Measurements from ENCODE around the gene SNX10.

SNX10 gene

DNA sequence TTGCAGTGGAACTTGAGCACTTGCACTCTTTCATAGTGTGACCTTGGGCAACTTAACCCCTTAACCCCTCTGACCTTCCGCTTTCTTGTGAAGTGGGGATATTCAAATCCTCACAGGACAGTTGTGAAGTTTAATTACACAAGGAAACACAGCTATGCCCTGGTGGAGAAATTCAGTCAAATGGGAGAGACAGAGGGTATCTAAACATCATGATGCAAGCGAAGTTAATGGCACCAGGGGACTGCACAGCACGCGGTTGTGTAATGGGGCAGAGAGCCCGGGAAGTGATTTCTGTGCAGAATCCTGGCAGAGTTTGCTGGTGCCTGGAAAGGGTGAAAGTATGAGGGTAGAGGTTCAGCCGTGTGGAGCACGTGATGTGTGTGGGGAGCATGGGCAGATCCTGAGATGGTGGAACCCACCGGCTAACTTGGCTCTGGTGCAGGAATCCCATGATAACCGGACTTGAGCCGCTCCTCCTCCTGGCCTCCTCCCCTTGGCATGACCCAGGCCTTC lies 51.7 kb downstream of the SNX10 start:
- Histone ChIP-seq H2BK12ac (ENCODE audit: low read length) (no peak overlapping the region), H4K8ac (ENCODE audit: low read depth, low read length) (no peak overlapping the region), H3K23ac (ENCODE audit: low read length) (no peak overlapping the region), H3K18ac (ENCODE audit: low read length) (no peak overlapping the region), H3K27ac (ENCODE audit: low read depth, low read length) (no peak overlapping the region), H3K27me3 (ENCODE audit: insufficient read depth, low read length) (no peaks in the 10 kb centered on the region), H4K91ac (ENCODE audit: low read depth, low read length) (no peak overlapping the region), H3K79me1 (ENCODE audit: low read length) (no peaks in the 10 kb centered on the region), H2BK5ac (ENCODE audit: low read depth, low read length, poor library complexity) (no peak overlapping the region), H3K9me3 (ENCODE audit: insufficient read depth, low read depth, low read length) (no peaks in the 10 kb centered on the region), H3K4me3 (ENCODE audit: low read depth, low read length) (peak overlapping the region; percentile 13), H2BK120ac (ENCODE audit: insufficient read depth, low read length, poor library complexity) (no peak overlapping the region), H3K36me3 (ENCODE audit: control insufficient read depth in 1 of 2, insufficient read depth in 2 of 2, low read length in 2 of 2) (peaks cover under 1 to 2% of the 10 kb centered on the region in 2 experiments), H3K4me2 (ENCODE audit: low read length) (no peak overlapping the region), H4K12ac (ENCODE audit: low read depth, low read length) (no peak overlapping the region), H3K9ac (ENCODE audit: low read length) (no peak overlapping the region), H3K79me2 (ENCODE audit: control insufficient read depth, insufficient read depth, low read length, poor library complexity) (no peaks in the 10 kb centered on the region), H3K14ac (ENCODE audit: low read length) (no peak overlapping the region), H2AFZ (ENCODE audit: insufficient read depth, low read length, poor library complexity) (no peak overlapping the region), H3K4ac (ENCODE audit: low read depth, low read length) (no peak overlapping the region), H3K4me1 (ENCODE audit: control insufficient read depth in 1 of 2, insufficient read depth in 2 of 2, low read length in 2 of 2) (no peaks in the 10 kb centered on the region), H2AK5ac (ENCODE audit: low read length) (no peak overlapping the region)
- no peak for DNase-seq
- WGBS (ENCODE audit: extremely low coverage, insufficient coverage, insufficient read length) = no CpG with 5 or more reads among the region's 10 CpGs

DNA sequence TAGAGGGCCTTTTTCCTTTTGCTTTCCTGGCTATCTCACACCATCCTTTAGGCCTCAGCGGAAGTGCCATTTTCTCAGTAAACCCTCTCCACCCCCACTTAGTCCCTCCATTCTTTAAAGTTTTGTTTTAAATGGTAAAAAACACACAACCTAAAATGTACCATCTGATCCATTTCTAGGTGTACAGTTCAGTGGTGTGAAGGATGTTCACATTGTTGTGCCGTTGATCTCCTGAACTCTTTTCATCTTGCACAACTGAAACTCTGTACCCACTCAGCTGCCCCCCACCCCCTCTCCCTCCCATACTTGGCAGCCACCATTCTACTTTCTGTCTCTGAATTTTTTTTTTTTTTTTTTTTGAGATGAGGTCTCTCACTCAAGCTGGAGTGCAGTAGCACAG lies 52.2 kb downstream of the SNX10 start:
- Histone ChIP-seq H3K9me3 (ENCODE audit: insufficient read depth, low read depth, low read length) (no peaks in the 10 kb centered on the region), H3K23ac (ENCODE audit: low read length) (no peak overlapping the region), H3K14ac (ENCODE audit: low read length) (no peak overlapping the region), H2BK5ac (ENCODE audit: low read depth, low read length, poor library complexity) (no peak overlapping the region), H4K91ac (ENCODE audit: low read depth, low read length) (no peak overlapping the region), H4K12ac (ENCODE audit: low read depth, low read length) (no peak overlapping the region), H3K18ac (ENCODE audit: low read length) (no peak overlapping the region), H2BK12ac (ENCODE audit: low read length) (no peak overlapping the region), H3K4me3 (ENCODE audit: low read depth, low read length) (peak overlapping the region; percentile 13), H3K4ac (ENCODE audit: low read depth, low read length) (no peak overlapping the region), H3K4me1 (ENCODE audit: control insufficient read depth in 1 of 2, insufficient read depth in 2 of 2, low read length in 2 of 2) (no peaks in the 10 kb centered on the region), H3K27ac (ENCODE audit: low read depth, low read length) (no peak overlapping the region), H3K4me2 (ENCODE audit: low read length) (no peak overlapping the region), H2AFZ (ENCODE audit: insufficient read depth, low read length, poor library complexity) (no peak overlapping the region), H2AK5ac (ENCODE audit: low read length) (no peak overlapping the region), H2BK120ac (ENCODE audit: insufficient read depth, low read length, poor library complexity) (no peak overlapping the region), H3K79me1 (ENCODE audit: low read length) (no peaks in the 10 kb centered on the region), H3K79me2 (ENCODE audit: control insufficient read depth, insufficient read depth, low read length, poor library complexity) (no peaks in the 10 kb centered on the region), H4K8ac (ENCODE audit: low read depth, low read length) (no peak overlapping the region), H3K9ac (ENCODE audit: low read length) (no peak overlapping the region), H3K27me3 (ENCODE audit: insufficient read depth, low read length) (no peaks in the 10 kb centered on the region), H3K36me3 (ENCODE audit: control insufficient read depth in 1 of 2, insufficient read depth in 2 of 2, low read length in 2 of 2) (peaks cover 2% of the 10 kb centered on the region in 2 experiments)
- WGBS (ENCODE audit: extremely low coverage, insufficient coverage, insufficient read length) = no CpG with 5 or more reads among the region's 2 CpGs
- DNase-seq = no peak

DNA sequence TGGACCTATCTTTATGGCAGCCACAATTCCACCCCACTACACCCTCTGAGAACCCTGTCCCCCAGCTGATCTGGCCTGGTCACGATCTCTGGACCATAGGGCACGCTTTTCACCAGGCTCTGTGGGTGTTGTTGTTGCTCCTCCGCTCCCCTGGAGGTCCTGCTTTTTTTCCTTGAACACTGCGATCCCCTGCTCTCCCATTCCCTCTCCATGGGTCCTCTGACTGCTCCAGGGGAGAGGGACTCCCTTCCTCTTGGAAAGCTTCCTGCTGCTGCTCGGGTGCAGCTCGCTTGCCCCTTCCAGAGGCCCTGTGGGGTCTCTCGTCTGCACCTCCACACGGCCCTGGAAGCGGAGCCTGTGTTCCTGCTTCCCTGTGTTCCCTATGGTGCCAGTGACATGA lies 53.5 kb downstream of the SNX10 start:
- H2BK120ac ChIP-seq (ENCODE audit: insufficient read depth, low read length, poor library complexity) = no peak overlapping the region
- H3K4me1 ChIP-seq (ENCODE audit: control insufficient read depth in 1 of 2, insufficient read depth in 2 of 2, low read length in 2 of 2) = no peaks in the 10 kb centered on the region
- no peak overlapping the region for H3K4ac ChIP-seq (ENCODE audit: low read depth, low read length)
- no peaks in the 10 kb centered on the region for H3K27me3 ChIP-seq (ENCODE audit: insufficient read depth, low read length)
- no peak overlapping the region for H3K14ac ChIP-seq (ENCODE audit: low read length)
- H2BK12ac ChIP-seq (ENCODE audit: low read length) = no peak overlapping the region
- no peak overlapping the region for H4K8ac ChIP-seq (ENCODE audit: low read depth, low read length)
- no peak overlapping the region for H3K4me3 ChIP-seq (ENCODE audit: low read depth, low read length)
- no peak overlapping the region for H3K18ac ChIP-seq (ENCODE audit: low read length)
- H3K23ac ChIP-seq (ENCODE audit: low read length) = no peak overlapping the region
- no peak overlapping the region for H2AFZ ChIP-seq (ENCODE audit: insufficient read depth, low read length, poor library complexity)
- no peak overlapping the region for H3K9ac ChIP-seq (ENCODE audit: low read length)
- no peak overlapping the region for H4K12ac ChIP-seq (ENCODE audit: low read depth, low read length)
- H4K91ac ChIP-seq (ENCODE audit: low read depth, low read length) = no peak overlapping the region
- H3K27ac ChIP-seq (ENCODE audit: low read depth, low read length) = no peak overlapping the region
- H3K9me3 ChIP-seq (ENCODE audit: insufficient read depth, low read depth, low read length) = no peaks in the 10 kb centered on the region
- H3K79me1 ChIP-seq (ENCODE audit: low read length) = no peaks in the 10 kb centered on the region
- DNase-seq = no peak
- H2AK5ac ChIP-seq (ENCODE audit: low read length) = no peak overlapping the region
- H3K4me2 ChIP-seq (ENCODE audit: low read length) = no peak overlapping the region
- H3K79me2 ChIP-seq (ENCODE audit: control insufficient read depth, insufficient read depth, low read length, poor library complexity) = no peaks in the 10 kb centered on the region
- no CpG with 5 or more reads among the region's 9 CpGs for WGBS (ENCODE audit: extremely low coverage, insufficient coverage, insufficient read length)
- H3K36me3 ChIP-seq (ENCODE audit: control insufficient read depth in 1 of 2, insufficient read depth in 2 of 2, low read length in 2 of 2) = peaks cover 2% of the 10 kb centered on the region in 2 experiments
- H2BK5ac ChIP-seq (ENCODE audit: low read depth, low read length, poor library complexity) = no peak overlapping the region

DNA sequence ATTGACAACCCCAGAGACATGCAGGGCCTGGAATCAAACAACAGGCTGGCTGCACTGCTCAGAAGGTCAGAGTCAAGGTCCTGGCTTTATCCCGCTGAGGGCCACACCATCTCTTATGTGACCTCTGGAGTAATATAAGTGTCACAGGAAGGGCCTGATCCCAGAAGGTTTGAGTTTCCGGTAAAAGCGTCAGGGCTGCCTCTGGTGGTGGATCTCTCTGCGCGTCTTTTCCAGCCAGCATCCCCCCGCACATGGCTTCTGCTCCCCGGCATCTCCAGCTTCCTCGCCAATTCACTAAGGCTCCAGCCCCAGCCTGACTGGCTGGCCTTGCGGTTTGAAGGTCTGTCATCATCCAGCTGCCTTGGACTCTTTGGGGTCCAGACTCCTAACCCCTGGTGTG lies 54.2 kb downstream of the SNX10 start:
- peaks cover 2% of the 10 kb centered on the region in 2 experiments for H3K36me3 ChIP-seq (ENCODE audit: control insufficient read depth in 1 of 2, insufficient read depth in 2 of 2, low read length in 2 of 2)
- H3K79me1 ChIP-seq (ENCODE audit: low read length) = no peaks in the 10 kb centered on the region
- H4K8ac ChIP-seq (ENCODE audit: low read depth, low read length) = no peak overlapping the region
- H3K9ac ChIP-seq (ENCODE audit: low read length) = no peak overlapping the region
- no peak overlapping the region for H3K23ac ChIP-seq (ENCODE audit: low read length)
- H3K4me1 ChIP-seq (ENCODE audit: control insufficient read depth in 1 of 2, insufficient read depth in 2 of 2, low read length in 2 of 2) = no peaks in the 10 kb centered on the region
- H2AK5ac ChIP-seq (ENCODE audit: low read length) = peak overlapping the region; percentile 19
- no peak overlapping the region for H2AFZ ChIP-seq (ENCODE audit: insufficient read depth, low read length, poor library complexity)
- no peak overlapping the region for H3K14ac ChIP-seq (ENCODE audit: low read length)
- no peak overlapping the region for H3K18ac ChIP-seq (ENCODE audit: low read length)
- no peak overlapping the region for H3K4me3 ChIP-seq (ENCODE audit: low read depth, low read length)
- H4K91ac ChIP-seq (ENCODE audit: low read depth, low read length) = no peak overlapping the region
- H4K12ac ChIP-seq (ENCODE audit: low read depth, low read length) = no peak overlapping the region
- WGBS (ENCODE audit: extremely low coverage, insufficient coverage, insufficient read length) = no CpG with 5 or more reads among the region's 9 CpGs
- no peaks in the 10 kb centered on the region for H3K27me3 ChIP-seq (ENCODE audit: insufficient read depth, low read length)
- H3K9me3 ChIP-seq (ENCODE audit: insufficient read depth, low read depth, low read length) = no peaks in the 10 kb centered on the region
- no peak overlapping the region for H3K27ac ChIP-seq (ENCODE audit: low read depth, low read length)
- H3K4ac ChIP-seq (ENCODE audit: low read depth, low read length) = no peak overlapping the region
- H2BK120ac ChIP-seq (ENCODE audit: insufficient read depth, low read length, poor library complexity) = no peak overlapping the region
- H2BK5ac ChIP-seq (ENCODE audit: low read depth, low read length, poor library complexity) = no peak overlapping the region
- no peak for DNase-seq
- H3K79me2 ChIP-seq (ENCODE audit: control insufficient read depth, insufficient read depth, low read length, poor library complexity) = no peaks in the 10 kb centered on the region
- no peak overlapping the region for H3K4me2 ChIP-seq (ENCODE audit: low read length)
- no peak overlapping the region for H2BK12ac ChIP-seq (ENCODE audit: low read length)

Data from trophoblast cell (in vitro differentiated cells and primary cell).